ENCODE measurements around the gene COQ10A. TPM values are rescaled to one million over a fixed set of nuclear protein-coding genes. Genes with fewer than 3 reads are reported as not detected.

The COQ10A gene
- total and polyA plus RNA-seq, 2 of the 8 experiments (the other 6 are each of a cell fraction or from before 2014, with no cell fraction given), result 21.8 to 42.9 TPM

DNA sequence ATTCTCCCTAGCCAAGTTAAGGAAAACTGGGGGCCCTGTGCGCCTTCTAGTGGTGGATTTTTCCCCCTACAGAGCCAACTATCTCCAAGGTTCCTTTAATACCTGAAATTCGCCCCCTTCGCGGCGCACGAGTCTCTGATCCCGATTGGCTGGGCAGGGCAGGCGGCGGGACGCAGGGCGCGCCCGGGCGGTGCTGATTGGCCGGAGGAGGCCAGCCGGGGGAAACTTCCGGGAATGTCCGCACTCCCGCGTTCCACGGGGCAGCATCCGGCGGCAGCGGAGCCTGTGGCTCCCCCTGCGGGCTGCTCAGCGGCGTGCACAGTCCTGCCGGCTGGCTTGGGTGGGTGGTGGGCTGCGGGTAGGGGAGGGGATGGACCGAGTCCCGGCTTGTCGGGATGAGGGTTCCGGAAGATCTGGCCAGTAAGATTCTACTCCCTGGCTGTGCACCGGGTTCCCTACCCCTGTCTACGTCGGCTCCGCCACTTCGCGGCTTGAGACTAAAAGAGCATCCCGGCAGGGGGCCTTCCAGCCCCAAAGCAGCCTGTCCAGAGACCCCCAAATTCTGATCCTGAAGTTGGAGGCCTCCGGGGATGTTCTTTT is 42.5 kb upstream of the COQ10A start, which contains the start of gene NABP2 (continued):
- TF ChIP-seq, protein P1, sequence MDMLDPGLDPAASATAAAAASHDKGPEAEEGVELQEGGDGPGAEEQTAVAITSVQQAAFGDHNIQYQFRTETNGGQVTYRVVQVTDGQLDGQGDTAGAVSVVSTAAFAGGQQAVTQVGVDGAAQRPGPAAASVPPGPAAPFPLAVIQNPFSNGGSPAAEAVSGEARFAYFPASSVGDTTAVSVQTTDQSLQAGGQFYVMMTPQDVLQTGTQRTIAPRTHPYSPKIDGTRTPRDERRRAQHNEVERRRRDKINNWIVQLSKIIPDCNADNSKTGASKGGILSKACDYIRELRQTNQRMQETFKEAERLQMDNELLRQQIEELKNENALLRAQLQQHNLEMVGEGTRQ (IDR thresholded peaks at IDR 0.05; ENCODE audit: low read length), result peak; percentile 33; the same call in 1 of the 2 replicates
- TF ChIP-seq SP4 (IDR thresholded peaks at IDR 0.05; ENCODE audit: low read length), result no peak
- TF ChIP-seq SIN3A (conservative IDR thresholded peaks at IDR 0.05 in 1 of 2, IDR thresholded peaks at IDR 0.05 in 1 of 2; ENCODE audit: low read depth in 1 of 2, low read length in 2 of 2), result peak; percentile 26 to 87; a peak in 2 of 4 replicates
- no peak for TF ChIP-seq NRF1 (IDR thresholded peaks at IDR 0.05; ENCODE audit: low read depth, low read length)
- TF ChIP-seq CEBPB (IDR thresholded peaks at IDR 0.05; ENCODE audit: low read depth, low read length), result no peak; the same call in 1 of the 2 replicates
- TF ChIP-seq, protein P2, sequence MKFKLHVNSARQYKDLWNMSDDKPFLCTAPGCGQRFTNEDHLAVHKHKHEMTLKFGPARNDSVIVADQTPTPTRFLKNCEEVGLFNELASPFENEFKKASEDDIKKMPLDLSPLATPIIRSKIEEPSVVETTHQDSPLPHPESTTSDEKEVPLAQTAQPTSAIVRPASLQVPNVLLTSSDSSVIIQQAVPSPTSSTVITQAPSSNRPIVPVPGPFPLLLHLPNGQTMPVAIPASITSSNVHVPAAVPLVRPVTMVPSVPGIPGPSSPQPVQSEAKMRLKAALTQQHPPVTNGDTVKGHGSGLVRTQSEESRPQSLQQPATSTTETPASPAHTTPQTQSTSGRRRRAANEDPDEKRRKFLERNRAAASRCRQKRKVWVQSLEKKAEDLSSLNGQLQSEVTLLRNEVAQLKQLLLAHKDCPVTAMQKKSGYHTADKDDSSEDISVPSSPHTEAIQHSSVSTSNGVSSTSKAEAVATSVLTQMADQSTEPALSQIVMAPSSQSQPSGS (IDR thresholded peaks at IDR 0.05; ENCODE audit: low read length), result no peak
- no peak for TF ChIP-seq KDM5A (IDR thresholded peaks at IDR 0.05; ENCODE audit: low read length)
- TF ChIP-seq BCL11A (IDR thresholded peaks at IDR 0.05; ENCODE audit: low read depth in 2 of 2, low read length in 2 of 2), result no peak
- peak; percentile 52 for TF ChIP-seq TAF7 (optimal IDR thresholded peaks at IDR 0.05; ENCODE audit: borderline replicate concordance, low read depth, low read length)
- peak; percentile 75 for TF ChIP-seq CHD2 (IDR thresholded peaks at IDR 0.05; ENCODE audit: low read length)
- peak; percentile 67 for TF ChIP-seq ASH2L (IDR thresholded peaks at IDR 0.05; ENCODE audit: low read length)
